Measurements from ENCODE around the gene GALNT1.
A peak's percentile ranks its signal among the peaks of the same experiment; 100 is the strongest.

DNA sequence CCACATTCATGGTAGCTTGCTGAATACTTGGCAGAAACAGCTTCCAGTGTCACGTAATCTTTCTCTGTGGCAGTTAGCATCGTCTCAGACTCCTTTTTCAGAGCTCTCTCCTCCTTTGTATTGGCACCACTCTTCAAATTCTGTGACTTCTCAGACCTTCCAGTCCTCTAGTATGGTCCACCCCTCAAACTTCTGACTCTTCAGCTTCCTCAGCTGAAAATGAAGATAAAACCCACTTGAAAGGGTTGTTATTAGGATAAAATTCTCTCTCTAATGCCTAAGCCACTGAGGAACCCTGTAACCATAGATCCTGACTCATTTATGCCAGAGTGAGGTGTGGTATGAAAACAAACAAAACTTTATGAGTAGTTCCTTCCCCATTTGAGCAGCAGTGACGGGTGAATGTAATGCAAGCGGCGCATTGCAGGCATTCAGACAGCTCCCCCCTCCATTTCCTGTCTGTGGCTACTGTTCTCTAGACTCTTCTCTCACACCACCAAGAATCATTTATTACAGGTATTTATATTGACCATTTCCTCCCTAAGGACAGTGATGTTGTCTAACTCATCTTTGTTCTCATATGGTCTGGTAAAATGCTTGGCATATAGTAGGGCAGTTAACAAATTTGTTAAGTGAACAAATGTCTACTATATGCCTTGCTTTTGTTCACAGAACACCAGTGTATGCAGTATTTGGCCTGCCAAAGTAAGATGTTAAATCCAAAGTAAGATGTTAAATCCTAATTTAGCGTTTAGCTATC is 35.3 kb downstream of the GALNT1 start:
- TF ChIP-seq FOXK2 (IDR thresholded peaks at IDR 0.05) (no peak), BHLHE40 (IDR thresholded peaks at IDR 0.05; ENCODE audit: borderline replicate concordance in 1 of 2, low read depth in 2 of 2, low read length in 1 of 2) (peak; percentile 53 to 68; a peak in 3 of 4 replicates), NFIC (IDR thresholded peaks at IDR 0.05; ENCODE audit: low read depth, low read length) (peak; percentile 92), POU2F2 (IDR thresholded peaks at IDR 0.05; ENCODE audit: borderline replicate concordance, low read depth, low read length) (peak; percentile 89; the same call in 2 of the 3 replicates), CBX3 (IDR thresholded peaks at IDR 0.05; ENCODE audit: borderline replicate concordance, low read depth) (no peak), GABPA (IDR thresholded peaks at IDR 0.05; ENCODE audit: low read depth) (peak; percentile 68), NR2C2 (IDR thresholded peaks at IDR 0.05; ENCODE audit: borderline replicate concordance, control insufficient read depth, insufficient read length, low read depth) (no peak)
- TF ChIP-seq, protein P1, sequence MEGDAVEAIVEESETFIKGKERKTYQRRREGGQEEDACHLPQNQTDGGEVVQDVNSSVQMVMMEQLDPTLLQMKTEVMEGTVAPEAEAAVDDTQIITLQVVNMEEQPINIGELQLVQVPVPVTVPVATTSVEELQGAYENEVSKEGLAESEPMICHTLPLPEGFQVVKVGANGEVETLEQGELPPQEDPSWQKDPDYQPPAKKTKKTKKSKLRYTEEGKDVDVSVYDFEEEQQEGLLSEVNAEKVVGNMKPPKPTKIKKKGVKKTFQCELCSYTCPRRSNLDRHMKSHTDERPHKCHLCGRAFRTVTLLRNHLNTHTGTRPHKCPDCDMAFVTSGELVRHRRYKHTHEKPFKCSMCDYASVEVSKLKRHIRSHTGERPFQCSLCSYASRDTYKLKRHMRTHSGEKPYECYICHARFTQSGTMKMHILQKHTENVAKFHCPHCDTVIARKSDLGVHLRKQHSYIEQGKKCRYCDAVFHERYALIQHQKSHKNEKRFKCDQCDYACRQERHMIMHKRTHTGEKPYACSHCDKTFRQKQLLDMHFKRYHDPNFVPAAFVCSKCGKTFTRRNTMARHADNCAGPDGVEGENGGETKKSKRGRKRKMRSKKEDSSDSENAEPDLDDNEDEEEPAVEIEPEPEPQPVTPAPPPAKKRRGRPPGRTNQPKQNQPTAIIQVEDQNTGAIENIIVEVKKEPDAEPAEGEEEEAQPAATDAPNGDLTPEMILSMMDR (IDR thresholded peaks at IDR 0.05 in 2 of 3, conservative IDR thresholded peaks at IDR 0.05 in 1 of 3; ENCODE audit: control insufficient read depth in 2 of 3, extremely low read depth in 1 of 3, insufficient read depth in 1 of 3, low read depth in 3 of 3, low read length in 3 of 3), result no peak
- TF ChIP-seq, protein P2, sequence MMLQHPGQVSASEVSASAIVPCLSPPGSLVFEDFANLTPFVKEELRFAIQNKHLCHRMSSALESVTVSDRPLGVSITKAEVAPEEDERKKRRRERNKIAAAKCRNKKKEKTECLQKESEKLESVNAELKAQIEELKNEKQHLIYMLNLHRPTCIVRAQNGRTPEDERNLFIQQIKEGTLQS (IDR thresholded peaks at IDR 0.05; ENCODE audit: borderline replicate concordance, extremely low read depth, low read depth, low read length), result no peak
